PC-3 (cell line): ENCODE data around the gene FLRT1. TPM values are rescaled to one million over a fixed set of nuclear protein-coding genes. Genes with fewer than 3 reads are reported as not detected.

Experiments used
- ATAC-seq: fragments of 200-7000 bp; cut with Tn5 transposase; 2 replicates; pipeline ENCODE4 v1.9.1; 2020; ENCODE audit warnings: mild to moderate bottlenecking, moderate library complexity
- BruUV-seq: library from RNA; stranded (reverse); fragments of 400-500 nt; replicated peaks from 2 replicates; lab custom pipeline; 2021; lab: Mats Ljungman, UMichigan
- CTCF ChIA-PET: fragments of 300-600 bp; sonication (Branson Sonifier 250); formaldehyde crosslinking; loops from one replicate; lab custom pipeline; 2022; ENCODE audit warnings: antibody characterized with exemption; lab: Charles Lee
- POLR2A ChIA-PET: fragments of 300-600 bp; sonication (Branson Sonifier 250); formaldehyde crosslinking; loops from one replicate; lab custom pipeline; 2022; ENCODE audit warnings: antibody characterized with exemption; ENCODE audit not compliant: unreplicated experiment; lab: Charles Lee
- DNase-seq: peaks from one replicate; pipeline ENCODE4 v3.0.0-alpha.2; 2015
- H2AFZ ChIP-seq: fragments of 300-600 bp; sonication (generic); 2 replicates; pipeline ENCODE4 v1.6.0; 2016; ENCODE audit warnings: antibody characterized with exemption, low read length
- H3F3A ChIP-seq: fragments of 300-600 bp; sonication (generic); one replicate; pipeline ENCODE4 v1.6.0; 2017; ENCODE audit warnings: antibody characterized with exemption, low read length, control low read depth, mild to moderate bottlenecking; ENCODE audit not compliant: unreplicated experiment
- H3K27ac ChIP-seq: fragments of 300-600 bp; sonication (generic); 2 replicates; pipeline ENCODE4 v1.5.1; 2016; ENCODE audit warnings: mild to moderate bottlenecking, low read length
- H3K27me3 ChIP-seq: fragments of 300-600 bp; sonication (generic); 2 replicates; pipeline ENCODE4 v1.6.1; 2016; ENCODE audit warnings: low read length, mixed read lengths
- H3K36me3 ChIP-seq: fragments of 300-600 bp; sonication (generic); 2 replicates; pipeline ENCODE4 v1.6.1; 2016; ENCODE audit warnings: low read depth, mixed run types, low read length, mixed read lengths
- H3K4me1 ChIP-seq: fragments of 300-600 bp; sonication (generic); 2 replicates; pipeline ENCODE4 v1.5.1; 2016; ENCODE audit warnings: low read length; ENCODE audit not compliant: insufficient read depth
- H3K4me2 ChIP-seq: fragments of 300-600 bp; sonication (generic); 2 replicates; pipeline ENCODE4 v1.6.0; 2016; ENCODE audit warnings: low read length
- H3K4me3 ChIP-seq: fragments of 300-600 bp; sonication (generic); 2 replicates; pipeline ENCODE4 v1.5.1; 2016; ENCODE audit warnings: mild to moderate bottlenecking, low read length, mixed read lengths
- H3K79me2 ChIP-seq: fragments of 300-600 bp; sonication (generic); 2 replicates; pipeline ENCODE4 v1.6.1; 2017; ENCODE audit warnings: low read length, mixed read lengths
- H3K9ac ChIP-seq: fragments of 300-600 bp; sonication (generic); 2 replicates; pipeline ENCODE4 v1.6.0; 2016; ENCODE audit warnings: mild to moderate bottlenecking, low read length
- H3K9me2 ChIP-seq: fragments of 300-600 bp; sonication (generic); replicated peaks from 2 replicates; pipeline ENCODE4 v1.6.1; 2016; ENCODE audit warnings: mixed run types, low read length, mixed read lengths
- H3K9me3 ChIP-seq: fragments of 300-600 bp; sonication (generic); 2 replicates; pipeline ENCODE4 v1.6.1; 2016; ENCODE audit warnings: low read length, mixed read lengths
- H4K20me1 ChIP-seq: fragments of 300-600 bp; sonication (generic); 2 replicates; pipeline ENCODE4 v1.6.1; 2016; ENCODE audit warnings: low read length, mixed read lengths
- EZH2 ChIP-seq: fragments of 300-600 bp; sonication (generic); IDR thresholded peaks from one replicate; pipeline ENCODE4 v1.6.1; 2017; ENCODE audit warnings: antibody characterized with exemption, mild to moderate bottlenecking, low read length; ENCODE audit not compliant: unreplicated experiment
- EZH2phosphoT487 ChIP-seq: fragments of 300-600 bp; sonication (generic); IDR thresholded peaks from 2 replicates; pipeline ENCODE4 v1.6.1; 2018; ENCODE audit warnings: mild to moderate bottlenecking, antibody characterized with exemption, low read length, borderline replicate concordance
- intact Hi-C: fragments of 100-400 bp; cut with micrococcal nuclease; formaldehyde crosslinking; loops from 2 replicates; pipeline ENCODE4 v1.9.0; 2023
- total RNA-seq: library from RNA; depleted of rRNA; stranded (reverse); fragments of >200 nt; gene quantifications from 2 replicates; pipeline ENCODE4 v1.2.3, GENCODE V29; 2014
- TF ChIP-seq, protein P1 (sequence below): fragments of 300-600 bp; sonication (generic); conservative IDR thresholded peaks from 2 replicates; pipeline ENCODE4 v1.5.1; 2017; ENCODE audit warnings: antibody characterized with exemption, low read depth, mild to moderate bottlenecking, low read length

The FLRT1 gene
- total RNA-seq, 1 experiment from 2014 or later: not detected

DNA sequence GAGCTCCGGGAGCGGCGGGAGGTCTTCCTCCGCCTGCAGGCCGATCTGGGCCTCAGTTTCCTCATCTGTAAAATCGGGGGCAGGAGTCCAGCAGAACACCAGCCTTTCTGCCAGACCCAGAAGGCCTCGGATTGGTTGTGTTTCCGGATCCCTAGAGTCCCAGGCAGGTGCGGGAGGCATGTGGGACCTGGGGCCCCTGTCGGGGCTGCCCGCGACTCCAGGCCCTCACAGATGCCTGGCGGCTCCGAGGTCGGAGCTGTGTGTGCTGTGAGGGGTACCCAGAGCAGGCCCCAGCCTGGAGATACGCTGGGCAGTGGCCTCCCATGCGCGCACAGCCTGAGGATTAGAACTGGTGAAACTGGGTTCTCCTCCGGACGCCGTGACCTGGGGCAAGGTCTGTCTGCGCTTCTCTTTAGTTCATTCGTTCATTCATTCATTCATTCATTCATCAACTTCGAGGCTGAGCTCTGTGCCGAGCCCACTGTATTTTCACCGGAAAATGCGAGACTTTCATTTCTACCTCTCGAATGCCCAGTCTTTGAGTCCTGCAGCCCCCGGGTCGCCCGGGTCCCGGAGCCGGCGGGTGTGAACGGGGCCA is 24.6 kb downstream of the FLRT1 start:
- no peaks in the 10 kb centered on the region for H3K36me3 ChIP-seq
- ATAC-seq (no peak), DNase-seq (no peak)
- H3K9me3 ChIP-seq: no peaks in the 10 kb centered on the region
- no peak overlapping the region for H3K4me2 ChIP-seq
- POLR2A ChIA-PET: no interaction called here
- TF ChIP-seq, protein P1, sequence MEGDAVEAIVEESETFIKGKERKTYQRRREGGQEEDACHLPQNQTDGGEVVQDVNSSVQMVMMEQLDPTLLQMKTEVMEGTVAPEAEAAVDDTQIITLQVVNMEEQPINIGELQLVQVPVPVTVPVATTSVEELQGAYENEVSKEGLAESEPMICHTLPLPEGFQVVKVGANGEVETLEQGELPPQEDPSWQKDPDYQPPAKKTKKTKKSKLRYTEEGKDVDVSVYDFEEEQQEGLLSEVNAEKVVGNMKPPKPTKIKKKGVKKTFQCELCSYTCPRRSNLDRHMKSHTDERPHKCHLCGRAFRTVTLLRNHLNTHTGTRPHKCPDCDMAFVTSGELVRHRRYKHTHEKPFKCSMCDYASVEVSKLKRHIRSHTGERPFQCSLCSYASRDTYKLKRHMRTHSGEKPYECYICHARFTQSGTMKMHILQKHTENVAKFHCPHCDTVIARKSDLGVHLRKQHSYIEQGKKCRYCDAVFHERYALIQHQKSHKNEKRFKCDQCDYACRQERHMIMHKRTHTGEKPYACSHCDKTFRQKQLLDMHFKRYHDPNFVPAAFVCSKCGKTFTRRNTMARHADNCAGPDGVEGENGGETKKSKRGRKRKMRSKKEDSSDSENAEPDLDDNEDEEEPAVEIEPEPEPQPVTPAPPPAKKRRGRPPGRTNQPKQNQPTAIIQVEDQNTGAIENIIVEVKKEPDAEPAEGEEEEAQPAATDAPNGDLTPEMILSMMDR: no peak
- TF ChIP-seq EZH2phosphoT487: no peak
- TF ChIP-seq EZH2: no peak
- H2AFZ ChIP-seq: no peak overlapping the region
- no peak overlapping the region for H3K27ac ChIP-seq
- no peaks in the 10 kb centered on the region for H3F3A ChIP-seq
- CTCF ChIA-PET: no interaction called here
- H3K9me2 ChIP-seq: no peaks in the 10 kb centered on the region
- no peaks in the 10 kb centered on the region for H3K79me2 ChIP-seq
- no TSS peak for BruUV-seq
- H3K9ac ChIP-seq: no peak overlapping the region
- H3K4me1 ChIP-seq: no peaks in the 10 kb centered on the region
- H4K20me1 ChIP-seq: no peaks in the 10 kb centered on the region
- H3K27me3 ChIP-seq: no peaks in the 10 kb centered on the region
- intact Hi-C loops: no loop called here
- no peak overlapping the region for H3K4me3 ChIP-seq

- H3K9ac ChIP-seq: no peak overlapping the region
- no peaks in the 10 kb centered on the region for H3K9me2 ChIP-seq
- no TSS peak for BruUV-seq
- no peaks in the 10 kb centered on the region for H3K79me2 ChIP-seq
- no peaks in the 10 kb centered on the region for H3K9me3 ChIP-seq
- no peak for TF ChIP-seq EZH2
- TF ChIP-seq, protein P1: no peak
- no peak for TF ChIP-seq EZH2phosphoT487
- no peak for DNase-seq
- H3K4me3 ChIP-seq: no peak overlapping the region
- H3K4me1 ChIP-seq: no peaks in the 10 kb centered on the region
- H3F3A ChIP-seq: no peaks in the 10 kb centered on the region
- no peak overlapping the region for H2AFZ ChIP-seq
- H3K36me3 ChIP-seq: no peaks in the 10 kb centered on the region
- no peaks in the 10 kb centered on the region for H4K20me1 ChIP-seq
- intact Hi-C loops: no loop called here
- H3K27ac ChIP-seq: no peak overlapping the region
- no peak for ATAC-seq
- H3K27me3 ChIP-seq: no peaks in the 10 kb centered on the region
- ChIA-PET CTCF (no interaction called here), POLR2A (no interaction called here)
- no peak overlapping the region for H3K4me2 ChIP-seq
Observed at GRCh38 chr11:64060861-64061444, 25.2 kb downstream of the FLRT1 start.
